GM12864 (cell line): Measurements from ENCODE around the gene TRIM26.

Experiments
- DNase-seq: peaks from one replicate; pipeline ENCODE4 v3.0.0-alpha.2; 2011; ENCODE audit warnings: low read depth
- H3K4me3 ChIP-seq: 2 replicates; pipeline ENCODE4 v1.5.1; 2011; ENCODE audit warnings: mild to moderate bottlenecking, low read depth, low read length, control low read depth
- CTCF ChIP-seq: IDR thresholded peaks from 2 replicates; pipeline ENCODE4 v1.5.1; 2011; ENCODE audit warnings: low read depth, mild to moderate bottlenecking, moderate library complexity, low read length, control low read depth, inconsistent platforms; ENCODE audit errors: missing control alignments

The TRIM26 gene

GRCh38 chr6:30185846-30186484, 27.2 kb downstream of the TRIM26 start:
- DNase-seq, result no peak
- TF ChIP-seq CTCF, result no peak

GRCh38 chr6:30184417-30185031, 28.7 kb downstream of the TRIM26 start:
- DNase-seq, result no peak
- no peak overlapping the region for H3K4me3 ChIP-seq
- TF ChIP-seq CTCF, result no peak

More at GRCh38 chr6:30185846-30186484, 27.2 kb downstream of the TRIM26 start:
- H3K4me3 ChIP-seq, result no peak overlapping the region

GRCh38 chr6:30180145-30180544, 33.1 kb downstream of the TRIM26 start:
- DNase-seq, result no peak
- TF ChIP-seq CTCF, result no peak

GRCh38 chr6:30178837-30179236, 34.4 kb downstream of the TRIM26 start:
- no peak overlapping the region for H3K4me3 ChIP-seq
- no peak for TF ChIP-seq CTCF
- no peak for DNase-seq

More at GRCh38 chr6:30180145-30180544, 33.1 kb downstream of the TRIM26 start:
- H3K4me3 ChIP-seq, result no peak overlapping the region

- DNase-seq, result no peak
Measured at GRCh38 chr6:30175765-30176164, 37.4 kb downstream of the TRIM26 start.

GRCh38 chr6:30172681-30173080, 40.5 kb downstream of the TRIM26 start:
- TF ChIP-seq CTCF, result no peak
- H3K4me3 ChIP-seq, result no peak overlapping the region
- no peak for DNase-seq

More at GRCh38 chr6:30175765-30176164, 37.4 kb downstream of the TRIM26 start:
- TF ChIP-seq CTCF, result no peak
- no peak overlapping the region for H3K4me3 ChIP-seq
